GM06990 (cell line): Measurements from ENCODE around the gene CRMP1.
A peak's percentile ranks its signal among the peaks of the same experiment; 100 is the strongest.
"Not testable (repeated sequence)": the region's sequence is repeated elsewhere in the genome, so short reads cannot be mapped to it uniquely, and the experiment has no call there.

Source experiments
- DNase-seq: peaks from one replicate; pipeline ENCODE4 v3.0.0-alpha.2; 2011; ENCODE audit not compliant: insufficient read length; ENCODE audit errors: extremely low read depth
- H3K27me3 ChIP-seq: replicated peaks from 2 replicates; pipeline ENCODE4 v1.6.0; 2011; ENCODE audit warnings: low read length; ENCODE audit not compliant: control insufficient read depth, insufficient read depth
- H3K36me3 ChIP-seq: 2 replicates; pipeline ENCODE4 v1.5.1; 2011; ENCODE audit warnings: low read length; ENCODE audit not compliant: control insufficient read depth, insufficient read depth
- H3K4me3 ChIP-seq: replicated peaks from 2 replicates; pipeline ENCODE4 v1.5.1; 2011; ENCODE audit warnings: low read depth, mild to moderate bottlenecking, control low read depth, low read length
- TF ChIP-seq, protein P1 (sequence below): IDR thresholded peaks from 2 replicates; pipeline ENCODE4 v1.5.1; 2011; ENCODE audit warnings: low read length, control low read depth, mild to moderate bottlenecking, inconsistent platforms; ENCODE audit not compliant: insufficient read depth, poor library complexity, severe bottlenecking

CRMP1 gene

DNA sequence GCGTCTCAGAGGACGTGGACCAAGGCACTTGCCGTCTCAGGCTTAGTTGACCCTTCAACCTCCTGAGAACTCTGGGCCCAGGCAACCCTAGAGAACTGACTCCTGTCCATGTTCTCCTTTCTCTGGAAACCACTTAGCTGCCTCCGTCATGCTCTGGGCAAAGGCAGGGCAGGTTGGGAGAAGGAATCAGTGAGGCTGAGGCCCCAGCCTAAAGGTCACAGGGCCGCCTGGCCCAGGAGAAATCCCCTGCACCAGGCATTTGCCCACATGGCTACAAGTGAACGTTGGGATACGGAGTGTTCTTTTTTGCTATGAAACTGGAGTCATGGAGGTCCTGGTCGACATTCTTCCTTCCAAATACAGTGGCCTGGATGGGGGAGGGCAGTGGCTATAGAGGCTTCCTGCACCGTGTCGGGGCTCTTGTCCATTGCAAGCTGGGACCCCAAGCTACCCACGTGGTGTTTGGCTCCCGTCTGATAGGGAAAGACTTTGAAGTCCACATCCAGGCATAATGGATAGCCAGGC is 76.0 kb downstream of the CRMP1 start:
- TF ChIP-seq, protein P1, sequence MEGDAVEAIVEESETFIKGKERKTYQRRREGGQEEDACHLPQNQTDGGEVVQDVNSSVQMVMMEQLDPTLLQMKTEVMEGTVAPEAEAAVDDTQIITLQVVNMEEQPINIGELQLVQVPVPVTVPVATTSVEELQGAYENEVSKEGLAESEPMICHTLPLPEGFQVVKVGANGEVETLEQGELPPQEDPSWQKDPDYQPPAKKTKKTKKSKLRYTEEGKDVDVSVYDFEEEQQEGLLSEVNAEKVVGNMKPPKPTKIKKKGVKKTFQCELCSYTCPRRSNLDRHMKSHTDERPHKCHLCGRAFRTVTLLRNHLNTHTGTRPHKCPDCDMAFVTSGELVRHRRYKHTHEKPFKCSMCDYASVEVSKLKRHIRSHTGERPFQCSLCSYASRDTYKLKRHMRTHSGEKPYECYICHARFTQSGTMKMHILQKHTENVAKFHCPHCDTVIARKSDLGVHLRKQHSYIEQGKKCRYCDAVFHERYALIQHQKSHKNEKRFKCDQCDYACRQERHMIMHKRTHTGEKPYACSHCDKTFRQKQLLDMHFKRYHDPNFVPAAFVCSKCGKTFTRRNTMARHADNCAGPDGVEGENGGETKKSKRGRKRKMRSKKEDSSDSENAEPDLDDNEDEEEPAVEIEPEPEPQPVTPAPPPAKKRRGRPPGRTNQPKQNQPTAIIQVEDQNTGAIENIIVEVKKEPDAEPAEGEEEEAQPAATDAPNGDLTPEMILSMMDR: no peak
- H3K4me3 ChIP-seq: no peak overlapping the region
- no peak for DNase-seq
- no peaks in the 10 kb centered on the region for H3K27me3 ChIP-seq
- H3K36me3 ChIP-seq: peaks cover 14% of the 10 kb centered on the region

DNA sequence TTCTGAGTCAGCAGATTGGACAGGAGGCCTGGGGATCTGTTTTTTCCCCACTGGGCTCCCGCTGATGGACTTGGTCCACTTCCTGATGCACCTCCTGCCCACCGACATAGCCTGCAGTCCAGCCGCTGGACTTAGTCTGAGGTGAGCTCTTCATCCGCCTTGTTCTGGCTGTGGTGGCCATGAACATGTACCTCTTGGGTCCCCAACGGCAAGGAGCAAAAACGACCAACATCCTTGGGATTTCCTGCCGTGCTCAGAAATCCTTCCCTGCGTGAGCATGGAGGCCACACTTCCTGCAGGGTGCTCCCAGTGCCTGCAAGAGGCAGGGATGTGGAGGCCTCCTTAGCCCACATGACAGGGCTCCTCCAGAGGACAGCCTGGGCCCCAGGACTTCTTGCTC is 76.8 kb downstream of the CRMP1 start:
- TF ChIP-seq, protein P1: no peak
- Histone ChIP-seq H3K4me3 (no peak overlapping the region), H3K27me3 (no peaks in the 10 kb centered on the region), H3K36me3 (peaks cover 14% of the 10 kb centered on the region)
- no peak for DNase-seq

DNA sequence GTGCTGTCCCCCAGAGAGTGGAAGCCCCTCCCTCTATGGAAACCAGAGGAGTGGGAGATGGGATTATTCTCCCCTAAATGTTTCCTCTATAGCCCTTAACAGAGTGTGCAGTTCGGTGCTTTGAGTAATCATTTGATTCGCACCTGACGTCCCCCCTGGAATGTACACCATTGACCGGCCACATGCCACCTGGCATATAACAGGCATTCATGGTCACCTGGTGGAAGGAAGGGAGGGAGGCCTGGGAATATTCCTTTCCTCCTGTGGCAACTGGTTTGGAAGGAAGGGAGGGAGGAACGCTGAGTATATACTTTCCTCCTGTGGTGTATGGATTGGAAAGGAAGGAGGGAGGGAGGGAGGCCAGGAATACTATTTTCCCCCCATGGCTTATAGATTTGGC is 77.2 kb downstream of the CRMP1 start:
- no peak for DNase-seq
- H3K36me3 ChIP-seq: peaks cover 14% of the 10 kb centered on the region
- no peaks in the 10 kb centered on the region for H3K27me3 ChIP-seq
- TF ChIP-seq, protein P1: no peak
- H3K4me3 ChIP-seq: no peak overlapping the region

DNA sequence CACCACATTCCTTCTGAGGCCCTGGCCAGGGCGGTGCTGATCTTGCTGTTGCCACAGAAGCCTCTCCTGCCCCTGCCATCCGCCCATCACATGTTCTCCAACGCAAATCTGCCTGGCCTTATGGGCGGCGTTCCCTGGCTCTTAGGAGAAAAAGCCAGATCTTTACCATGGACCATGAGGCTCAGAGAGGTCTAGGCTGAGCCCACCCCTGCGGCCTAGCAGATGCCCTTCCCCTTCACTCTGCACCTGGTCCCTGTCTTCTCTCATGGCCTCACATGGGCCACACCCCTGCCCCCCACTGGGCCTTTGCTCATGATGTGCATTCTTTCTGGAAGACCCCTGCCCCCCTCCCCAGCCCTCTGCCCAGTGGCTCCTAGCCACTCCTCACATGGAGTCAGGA is 78.5 kb downstream of the CRMP1 start:
- H3K36me3 ChIP-seq: peaks cover 16% of the 10 kb centered on the region
- no peak for DNase-seq
- H3K4me3 ChIP-seq: no peak overlapping the region
- TF ChIP-seq, protein P1: no peak
- H3K27me3 ChIP-seq: no peaks in the 10 kb centered on the region

DNA sequence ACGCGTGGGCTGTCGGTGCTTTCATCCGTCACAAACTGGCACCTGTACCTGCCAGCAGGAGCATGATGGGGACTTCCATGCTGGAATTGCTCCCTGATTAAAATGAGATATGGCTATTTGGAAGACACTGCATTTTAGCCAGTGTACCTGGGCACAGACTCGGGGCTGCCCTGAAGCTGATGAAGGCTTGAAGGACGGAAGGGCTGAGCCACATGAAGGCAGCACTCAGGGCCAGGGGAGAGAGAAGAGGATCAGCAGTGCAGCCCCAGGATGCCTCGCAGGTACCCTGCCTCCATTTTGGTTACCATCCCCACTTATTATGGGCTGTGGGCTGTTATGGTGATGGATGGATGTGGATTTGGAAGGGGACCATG is 79.0 kb downstream of the CRMP1 start:
- TF ChIP-seq, protein P1: no peak
- no peak for DNase-seq
- no peak overlapping the region for H3K4me3 ChIP-seq

DNA sequence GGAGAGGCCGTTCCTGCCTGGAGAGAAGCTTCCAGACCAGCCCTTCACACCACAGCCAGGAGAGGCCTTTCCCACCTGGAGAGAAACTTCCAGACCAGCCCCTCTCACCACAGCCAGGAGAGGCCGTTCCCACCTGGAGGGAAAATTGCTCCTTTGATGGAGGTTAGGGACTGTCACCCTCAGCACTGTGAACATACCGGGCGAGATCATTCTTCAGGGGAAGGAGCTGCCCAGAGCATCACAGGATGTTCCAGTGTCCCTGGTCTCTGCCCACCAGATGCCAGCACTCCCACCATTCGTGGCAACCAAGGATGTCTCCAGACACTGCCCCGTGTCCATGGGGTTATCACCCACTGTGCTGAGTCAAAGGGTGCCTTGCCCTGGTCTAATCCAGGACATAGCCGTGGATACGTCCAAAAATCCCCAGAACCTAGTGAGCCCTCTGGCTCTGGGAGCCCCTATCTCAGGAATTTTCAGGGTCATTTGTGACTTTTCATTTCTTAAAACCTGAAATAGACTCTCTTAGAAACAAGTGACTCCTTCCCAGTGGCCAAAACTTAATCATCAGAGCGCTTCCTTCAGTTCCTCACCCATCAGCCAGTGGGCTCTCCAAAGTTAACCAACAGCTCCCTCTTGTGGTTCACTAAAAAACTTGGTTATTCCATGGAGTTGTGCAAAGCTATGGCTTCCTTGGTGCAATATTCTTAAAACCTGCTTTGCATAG is 80.2 kb downstream of the CRMP1 start:
- H3K27me3 ChIP-seq: no peaks in the 10 kb centered on the region
- peaks cover 23% of the 10 kb centered on the region for H3K36me3 ChIP-seq
- TF ChIP-seq, protein P1: peak; percentile 58
- DNase-seq: no peak
- no peak overlapping the region for H3K4me3 ChIP-seq

More for the DNA sequence above, 79.0 kb downstream of the CRMP1 start:
- Histone ChIP-seq H3K36me3 (peaks cover 19% of the 10 kb centered on the region), H3K27me3 (no peaks in the 10 kb centered on the region)

DNA sequence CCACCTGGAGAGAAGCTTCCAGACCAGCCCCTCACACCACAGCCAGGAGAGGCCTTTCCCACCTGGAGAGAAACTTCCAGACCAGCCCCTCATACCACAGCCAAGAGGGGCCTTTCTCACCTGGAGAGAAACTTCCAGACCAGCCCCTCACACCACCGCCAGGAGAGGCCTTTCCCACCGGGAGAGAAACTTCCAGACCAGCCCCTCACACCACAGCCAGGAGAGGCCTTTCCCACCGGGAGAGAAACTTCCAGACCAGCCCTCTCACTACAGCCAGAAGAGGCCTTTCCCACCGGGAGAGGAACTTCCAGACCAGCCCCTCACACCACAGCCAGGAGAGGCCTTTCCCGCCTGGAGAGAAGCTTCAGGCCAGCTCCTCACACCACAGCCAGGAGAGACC is 80.8 kb downstream of the CRMP1 start:
- peaks cover 23% of the 10 kb centered on the region for H3K36me3 ChIP-seq
- H3K27me3 ChIP-seq, H3K4me3 ChIP-seq, DNase-seq: not testable (repeated sequence)
